ENCODE data around the gene TEC. TPM values are rescaled to one million over a fixed set of nuclear protein-coding genes. Genes with fewer than 3 reads are reported as not detected.

TEC gene
- total RNA-seq, 1 donor from 2014 or later: not detected

DNA sequence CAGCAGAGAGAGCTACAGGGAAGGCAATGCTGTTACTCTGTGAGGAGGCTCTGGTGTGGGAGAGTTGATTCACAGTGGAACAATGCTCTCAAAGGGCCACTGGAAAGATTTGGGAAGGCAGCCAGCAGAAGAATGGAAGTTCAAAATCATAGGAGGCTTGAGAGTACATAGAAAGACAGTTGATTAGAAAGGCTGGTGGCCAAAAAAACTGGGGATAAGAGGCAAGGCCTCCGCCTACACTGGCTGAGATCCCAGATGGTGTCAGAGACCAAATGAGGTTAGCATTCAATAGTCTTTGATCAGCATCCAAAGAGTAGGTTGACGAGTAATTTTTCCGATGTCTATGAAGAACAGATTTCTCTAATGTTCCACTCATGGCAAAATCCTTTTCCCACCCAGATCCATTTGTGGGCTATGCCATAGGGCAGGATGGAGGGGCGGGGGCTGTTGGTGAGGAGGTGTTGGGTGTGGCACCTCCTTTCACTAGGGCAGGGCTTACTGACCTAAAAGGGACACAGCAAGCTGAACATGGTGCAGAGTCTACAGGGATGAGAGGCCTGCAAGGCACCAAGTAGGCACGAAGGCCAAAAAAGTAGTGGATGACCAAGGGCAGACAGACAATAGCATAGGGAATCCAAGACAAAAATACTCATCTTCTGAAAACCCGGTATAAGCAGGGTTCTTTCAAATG lies 15.1 kb downstream of the TEC start:
- Histone ChIP-seq H3K4me3 (no peak overlapping the region), H3K27ac (no peak overlapping the region), H3K9ac (no peak overlapping the region), H3K36me3 (no peaks in the 10 kb centered on the region), H3K27me3 (no peaks in the 10 kb centered on the region), H2AFZ (replicated peaks) (no peak overlapping the region), H3F3A (ENCODE audit: low read depth) (no peaks in the 10 kb centered on the region), H3K4me1 (no peaks in the 10 kb centered on the region), H4K20me1 (ENCODE audit: low read depth) (no peaks in the 10 kb centered on the region), H3K9me3 (ENCODE audit: low read depth) (no peaks in the 10 kb centered on the region), H3K79me2 (ENCODE audit: low read depth) (no peaks in the 10 kb centered on the region), H3K4me2 (no peak overlapping the region)
- Mint-ChIP-seq H3K4me3 (no peak overlapping the region), H3K27me3 (ENCODE audit: insufficient read depth, low read depth) (no peaks in the 10 kb centered on the region), H3K4me1 (no peaks in the 10 kb centered on the region), H3K9me3 (no peaks in the 10 kb centered on the region), H3K36me3 (no peaks in the 10 kb centered on the region), H3K27ac (no peak overlapping the region)
- no peak for DNase-seq (ENCODE audit: low spot score)
- TF ChIP-seq, protein P1, sequence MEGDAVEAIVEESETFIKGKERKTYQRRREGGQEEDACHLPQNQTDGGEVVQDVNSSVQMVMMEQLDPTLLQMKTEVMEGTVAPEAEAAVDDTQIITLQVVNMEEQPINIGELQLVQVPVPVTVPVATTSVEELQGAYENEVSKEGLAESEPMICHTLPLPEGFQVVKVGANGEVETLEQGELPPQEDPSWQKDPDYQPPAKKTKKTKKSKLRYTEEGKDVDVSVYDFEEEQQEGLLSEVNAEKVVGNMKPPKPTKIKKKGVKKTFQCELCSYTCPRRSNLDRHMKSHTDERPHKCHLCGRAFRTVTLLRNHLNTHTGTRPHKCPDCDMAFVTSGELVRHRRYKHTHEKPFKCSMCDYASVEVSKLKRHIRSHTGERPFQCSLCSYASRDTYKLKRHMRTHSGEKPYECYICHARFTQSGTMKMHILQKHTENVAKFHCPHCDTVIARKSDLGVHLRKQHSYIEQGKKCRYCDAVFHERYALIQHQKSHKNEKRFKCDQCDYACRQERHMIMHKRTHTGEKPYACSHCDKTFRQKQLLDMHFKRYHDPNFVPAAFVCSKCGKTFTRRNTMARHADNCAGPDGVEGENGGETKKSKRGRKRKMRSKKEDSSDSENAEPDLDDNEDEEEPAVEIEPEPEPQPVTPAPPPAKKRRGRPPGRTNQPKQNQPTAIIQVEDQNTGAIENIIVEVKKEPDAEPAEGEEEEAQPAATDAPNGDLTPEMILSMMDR (IDR thresholded peaks at IDR 0.05): no peak
- TF ChIP-seq EZH2phosphoT487 (IDR thresholded peaks at IDR 0.05) (no peak), EZH2 (IDR thresholded peaks at IDR 0.05) (no peak)

DNA sequence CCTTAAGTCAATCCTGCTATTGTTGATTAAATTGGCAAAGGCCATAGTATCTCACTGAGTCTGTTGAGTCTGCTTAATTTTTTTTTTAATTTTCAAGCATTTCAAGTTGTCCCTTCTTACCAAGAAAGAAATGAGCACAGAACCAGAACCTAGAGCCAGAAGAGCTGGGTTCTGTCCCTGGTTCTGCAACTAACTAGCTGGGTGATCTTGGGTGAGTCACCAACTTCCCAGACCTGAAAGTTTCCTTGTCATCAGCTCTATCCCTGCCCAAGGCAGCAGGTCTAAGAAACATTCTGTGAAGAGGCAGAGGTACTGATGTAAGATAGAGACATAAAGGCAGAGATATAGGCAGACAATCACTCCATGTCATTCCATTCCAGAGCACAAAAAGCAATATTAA lies 17.3 kb downstream of the TEC start:
- Mint-ChIP-seq H3K27me3 (ENCODE audit: insufficient read depth, low read depth) (no peaks in the 10 kb centered on the region), H3K4me1 (no peaks in the 10 kb centered on the region), H3K4me3 (no peak overlapping the region), H3K9me3 (no peaks in the 10 kb centered on the region), H3K27ac (no peak overlapping the region), H3K36me3 (no peaks in the 10 kb centered on the region)
- H3K9ac ChIP-seq: no peak overlapping the region
- H3K27ac ChIP-seq: no peak overlapping the region
- no peak overlapping the region for H3K4me3 ChIP-seq
- DNase-seq (ENCODE audit: low spot score): no peak
- H2AFZ ChIP-seq (replicated peaks): no peak overlapping the region
- H3K27me3 ChIP-seq: no peaks in the 10 kb centered on the region
- H3K9me3 ChIP-seq (ENCODE audit: low read depth): no peaks in the 10 kb centered on the region
- TF ChIP-seq EZH2phosphoT487 (IDR thresholded peaks at IDR 0.05) (no peak), EZH2 (IDR thresholded peaks at IDR 0.05) (no peak)
- H3K4me1 ChIP-seq: no peaks in the 10 kb centered on the region
- no peaks in the 10 kb centered on the region for H3K79me2 ChIP-seq (ENCODE audit: low read depth)
- no peak overlapping the region for H3K4me2 ChIP-seq
- H3K36me3 ChIP-seq: no peaks in the 10 kb centered on the region
- H3F3A ChIP-seq (ENCODE audit: low read depth): no peaks in the 10 kb centered on the region
- H4K20me1 ChIP-seq (ENCODE audit: low read depth): no peaks in the 10 kb centered on the region

GRCh38 chr4:48250980-48251379 lies 18.7 kb downstream of the TEC start:
- Histone ChIP-seq H3K4me2 (no peak overlapping the region), H2AFZ (replicated peaks) (no peak overlapping the region), H3K4me1 (no peaks in the 10 kb centered on the region), H3K27me3 (no peaks in the 10 kb centered on the region), H3K79me2 (ENCODE audit: low read depth) (no peaks in the 10 kb centered on the region), H4K20me1 (ENCODE audit: low read depth) (no peaks in the 10 kb centered on the region), H3K9ac (no peak overlapping the region), H3F3A (ENCODE audit: low read depth) (no peaks in the 10 kb centered on the region), H3K27ac (no peak overlapping the region), H3K9me3 (ENCODE audit: low read depth) (no peaks in the 10 kb centered on the region), H3K4me3 (no peak overlapping the region), H3K36me3 (no peaks in the 10 kb centered on the region)
- no peak for DNase-seq (ENCODE audit: low spot score)
- Mint-ChIP-seq H3K4me1 (no peaks in the 10 kb centered on the region), H3K27me3 (ENCODE audit: insufficient read depth, low read depth) (no peaks in the 10 kb centered on the region), H3K4me3 (no peak overlapping the region), H3K27ac (no peak overlapping the region), H3K36me3 (no peaks in the 10 kb centered on the region), H3K9me3 (no peaks in the 10 kb centered on the region)
- TF ChIP-seq, protein P1 (IDR thresholded peaks at IDR 0.05): no peak
- no peak for TF ChIP-seq EZH2phosphoT487 (IDR thresholded peaks at IDR 0.05)
- no peak for TF ChIP-seq EZH2 (IDR thresholded peaks at IDR 0.05)

GRCh38 chr4:48250343-48250742 lies 19.3 kb downstream of the TEC start:
- no peaks in the 10 kb centered on the region for H4K20me1 ChIP-seq (ENCODE audit: low read depth)
- no peaks in the 10 kb centered on the region for H3K36me3 Mint-ChIP-seq

More at GRCh38 chr4:48250343-48250742, 19.3 kb downstream of the TEC start:
- Histone ChIP-seq H3K4me3 (no peak overlapping the region), H3K9me3 (ENCODE audit: low read depth) (no peaks in the 10 kb centered on the region), H3K36me3 (no peaks in the 10 kb centered on the region), H3K4me1 (no peaks in the 10 kb centered on the region), H3K27ac (no peak overlapping the region), H3K79me2 (ENCODE audit: low read depth) (no peaks in the 10 kb centered on the region), H3K27me3 (no peaks in the 10 kb centered on the region), H3F3A (ENCODE audit: low read depth) (no peaks in the 10 kb centered on the region), H3K4me2 (no peak overlapping the region), H3K9ac (no peak overlapping the region), H2AFZ (replicated peaks) (no peak overlapping the region)
- TF ChIP-seq EZH2phosphoT487 (IDR thresholded peaks at IDR 0.05): no peak
- TF ChIP-seq EZH2 (IDR thresholded peaks at IDR 0.05): no peak
- TF ChIP-seq, protein P1 (IDR thresholded peaks at IDR 0.05): no peak
- H3K4me3 Mint-ChIP-seq: no peak overlapping the region
- H3K4me1 Mint-ChIP-seq: no peaks in the 10 kb centered on the region
- H3K9me3 Mint-ChIP-seq: no peaks in the 10 kb centered on the region
- no peak for DNase-seq (ENCODE audit: low spot score)
- H3K27me3 Mint-ChIP-seq (ENCODE audit: insufficient read depth, low read depth): no peaks in the 10 kb centered on the region
- no peak overlapping the region for H3K27ac Mint-ChIP-seq

All from neural progenitor cell (in vitro differentiated cells).